ENCODE results near the gene TENT5C.

The TENT5C gene

GRCh38 chr1:117573386-117574023 lies 32.3 kb upstream of the TENT5C start:
- no peak for DNase-seq

GRCh38 chr1:117574161-117574835 lies 31.6 kb upstream of the TENT5C start:
- DNase-seq, result no peak

GRCh38 chr1:117575586-117576225 lies 30.1 kb upstream of the TENT5C start:
- no peak for DNase-seq

GRCh38 chr1:117576236-117576635 lies 29.6 kb upstream of the TENT5C start:
- no peak for DNase-seq

GRCh38 chr1:117577191-117577885 lies 28.5 kb upstream of the TENT5C start:
- no peak for DNase-seq

GRCh38 chr1:117578466-117578865 lies 27.4 kb upstream of the TENT5C start:
- DNase-seq, result no peak

GRCh38 chr1:117579221-117579906 lies 26.5 kb upstream of the TENT5C start:
- DNase-seq, result no peak

GRCh38 chr1:117580436-117580835 lies 25.4 kb upstream of the TENT5C start:
- no peak for DNase-seq

- no peak for DNase-seq
Measured at GRCh38 chr1:117580882-117581281, 25.0 kb upstream of the TENT5C start.

GRCh38 chr1:117581391-117581943 lies 24.4 kb upstream of the TENT5C start:
- DNase-seq, result no peak

- no peak for DNase-seq
Measured at GRCh38 chr1:117582451-117582850, 23.4 kb upstream of the TENT5C start.

- no peak for DNase-seq
Measured at GRCh38 chr1:117583247-117583646, 22.6 kb upstream of the TENT5C start.

GRCh38 chr1:117584181-117584580 lies 21.7 kb upstream of the TENT5C start:
- no peak for DNase-seq

GRCh38 chr1:117585086-117585485 lies 20.8 kb upstream of the TENT5C start:
- no peak for DNase-seq

- no peak for DNase-seq
Measured at GRCh38 chr1:117586337-117586736, 19.5 kb upstream of the TENT5C start.

- DNase-seq, result no peak
Measured at GRCh38 chr1:117586747-117587498, 18.9 kb upstream of the TENT5C start.

GRCh38 chr1:117587499-117588356 lies 18.1 kb upstream of the TENT5C start:
- DNase-seq, result no peak

GRCh38 chr1:117589544-117589943 lies 16.3 kb upstream of the TENT5C start:
- no peak for DNase-seq

- peak; percentile 33 to 80 for DNase-seq
Measured at GRCh38 chr1:117590273-117590925, 15.4 kb upstream of the TENT5C start.

- no peak for DNase-seq
Measured at GRCh38 chr1:117591252-117591651, 14.6 kb upstream of the TENT5C start.

Data from SHP77 (cell line).